Activated naive CD4-positive, alpha-beta T cell treated with anti-CD3 and anti-CD28 coated beads, Interleukin-2, amount 10 ng/mL, durations not matched to agents 7 days and 5 days (primary cell): Measurements from ENCODE around the gene PLCG1.

Source experiments
- CTCF ChIA-PET: fragments of 350-600 bp; sonication (Branson Sonifier 250); formaldehyde crosslinking; loops from one replicate; lab custom pipeline; 2021; ENCODE audit warnings: antibody characterized with exemption; lab: Charles Lee
- DNase-seq: peaks from one replicate; pipeline ENCODE4 v3.0.0-alpha.2; 2020
- H3K27ac Mint-ChIP-seq: one replicate; pipeline ENCODE4 v1.8.0; 2021; ENCODE audit warnings: mild to moderate bottlenecking, moderate library complexity, mixed read lengths
- H3K27me3 Mint-ChIP-seq: one replicate; pipeline ENCODE4 v1.8.0; 2021; ENCODE audit warnings: mild to moderate bottlenecking, mixed read lengths
- H3K36me3 Mint-ChIP-seq: one replicate; pipeline ENCODE4 v1.8.0; 2021; ENCODE audit warnings: mixed read lengths
- H3K4me1 Mint-ChIP-seq: one replicate; pipeline ENCODE4 v1.8.0; 2021; ENCODE audit warnings: mixed read lengths
- H3K4me3 Mint-ChIP-seq: one replicate; pipeline ENCODE4 v1.8.0; 2021; ENCODE audit warnings: mild to moderate bottlenecking, moderate library complexity, mixed read lengths
- H3K9me3 Mint-ChIP-seq: one replicate; pipeline ENCODE4 v1.8.0; 2021; ENCODE audit warnings: mixed read lengths

PLCG1 gene

GRCh38 chr20:41169162-41169690 lies 31.9 kb downstream of the PLCG1 start:
- Mint-ChIP-seq H3K27me3 (no peaks in the 10 kb centered on the region), H3K27ac (peak overlapping the region; percentile 59), H3K4me3 (no peak overlapping the region), H3K36me3 (peaks cover 91% of the 10 kb centered on the region), H3K4me1 (peaks cover 23% of the 10 kb centered on the region), H3K9me3 (no peaks in the 10 kb centered on the region)
- peak; percentile 6 for DNase-seq
- CTCF ChIA-PET, result interaction anchor here (0.9 to 5.2 kb wide), 4 partner anchors 11 to 171 kb away, joined by 3 to 24 read pairs (median 4); partner anchors contain the start of gene LPIN3

- peak; percentile 13 for DNase-seq
- H3K36me3 Mint-ChIP-seq, result peaks cover 92% of the 10 kb centered on the region
- no peaks in the 10 kb centered on the region for H3K27me3 Mint-ChIP-seq
- H3K9me3 Mint-ChIP-seq, result no peaks in the 10 kb centered on the region
- CTCF ChIA-PET, result interaction anchor here (0.9 to 5.2 kb wide), 7 partner anchors 11 to 201 kb away, joined by 3 to 24 read pairs (median 4); partner anchors contain the start of gene LPIN3
- H3K27ac Mint-ChIP-seq, result peak overlapping the region; percentile 59
- H3K4me1 Mint-ChIP-seq, result peaks cover 26% of the 10 kb centered on the region
- no peak overlapping the region for H3K4me3 Mint-ChIP-seq
Observed at GRCh38 chr20:41169791-41170351, 32.5 kb downstream of the PLCG1 start.

- Mint-ChIP-seq H3K36me3 (peaks cover 91% of the 10 kb centered on the region), H3K4me1 (peaks cover 31% of the 10 kb centered on the region), H3K4me3 (no peak overlapping the region), H3K27ac (peak overlapping the region; percentile 66), H3K27me3 (no peaks in the 10 kb centered on the region), H3K9me3 (no peaks in the 10 kb centered on the region)
- peak; percentile 13 for DNase-seq
- CTCF ChIA-PET, result interaction anchor here (1.2 to 5.2 kb wide), 6 partner anchors 13 to 202 kb away, joined by 3 to 24 read pairs (median 4); no protein-coding TSS in a partner anchor
Observed at GRCh38 chr20:41170386-41171105, 33.2 kb downstream of the PLCG1 start.

GRCh38 chr20:41171736-41172295 lies 34.5 kb downstream of the PLCG1 start:
- DNase-seq, result no peak
- no peak overlapping the region for H3K4me3 Mint-ChIP-seq
- H3K27ac Mint-ChIP-seq, result peak overlapping the region; percentile 82
- H3K36me3 Mint-ChIP-seq, result peaks cover 91% of the 10 kb centered on the region
- H3K4me1 Mint-ChIP-seq, result peaks cover 30% of the 10 kb centered on the region
- no peaks in the 10 kb centered on the region for H3K9me3 Mint-ChIP-seq
- CTCF ChIA-PET, result interaction anchor here (0.9 to 3.4 kb wide), 9 partner anchors 15 to 239 kb away, joined by 4 to 41 read pairs (median 17); partner anchors contain the start of gene LPIN3
- H3K27me3 Mint-ChIP-seq, result no peaks in the 10 kb centered on the region

GRCh38 chr20:41172296-41173140 lies 35.2 kb downstream of the PLCG1 start:
- CTCF ChIA-PET, result interaction anchor here (0.7 to 3.4 kb wide), 23 partner anchors 8 to 238 kb away, joined by 3 to 41 read pairs (median 5); partner anchors contain the start of gene LPIN3
- Mint-ChIP-seq H3K9me3 (no peaks in the 10 kb centered on the region), H3K27me3 (no peaks in the 10 kb centered on the region), H3K4me3 (no peak overlapping the region), H3K27ac (peak overlapping the region; percentile 75), H3K36me3 (peaks cover 90% of the 10 kb centered on the region), H3K4me1 (peaks cover 23% of the 10 kb centered on the region)
- DNase-seq, result peak; percentile 20

- no peaks in the 10 kb centered on the region for H3K9me3 Mint-ChIP-seq
- peak overlapping the region; percentile 75 for H3K27ac Mint-ChIP-seq
- peaks cover 90% of the 10 kb centered on the region for H3K36me3 Mint-ChIP-seq
- peaks cover 22% of the 10 kb centered on the region for H3K4me1 Mint-ChIP-seq
- peak; percentile 73 for DNase-seq
- no peaks in the 10 kb centered on the region for H3K27me3 Mint-ChIP-seq
- CTCF ChIA-PET, result interaction anchor here (0.7 to 3.4 kb wide), 23 partner anchors 8 to 238 kb away, joined by 3 to 41 read pairs (median 5); partner anchors contain the start of gene LPIN3
- H3K4me3 Mint-ChIP-seq, result no peak overlapping the region
Observed at GRCh38 chr20:41173161-41173721, 35.9 kb downstream of the PLCG1 start.

- Mint-ChIP-seq H3K9me3 (no peaks in the 10 kb centered on the region), H3K27ac (peak overlapping the region; percentile 45), H3K27me3 (no peaks in the 10 kb centered on the region), H3K4me1 (peaks cover 22% of the 10 kb centered on the region), H3K36me3 (peaks cover 84% of the 10 kb centered on the region), H3K4me3 (no peak overlapping the region)
- CTCF ChIA-PET, result interaction anchor here (0.8 to 3.4 kb wide), 15 partner anchors 9 to 170 kb away, joined by 3 to 41 read pairs (median 7); partner anchors contain the start of gene LPIN3
- DNase-seq, result peak; percentile 11
Observed at GRCh38 chr20:41173791-41174341, 36.5 kb downstream of the PLCG1 start.

GRCh38 chr20:41174373-41174772 lies 37.0 kb downstream of the PLCG1 start:
- Mint-ChIP-seq H3K27ac (peak overlapping the region; percentile 79), H3K9me3 (no peaks in the 10 kb centered on the region)

GRCh38 chr20:41174782-41175181 lies 37.4 kb downstream of the PLCG1 start:
- Mint-ChIP-seq H3K36me3 (peaks cover 80% of the 10 kb centered on the region), H3K4me1 (peaks cover 22% of the 10 kb centered on the region), H3K27me3 (no peaks in the 10 kb centered on the region), H3K9me3 (no peaks in the 10 kb centered on the region), H3K27ac (peak overlapping the region; percentile 79), H3K4me3 (no peak overlapping the region)
- DNase-seq, result peak; percentile 14
- CTCF ChIA-PET, result interaction anchor here (0.9 to 2.6 kb wide), 2 partner anchors 32 to 39 kb away, joined by 3 to 9 read pairs; no protein-coding TSS in a partner anchor

More at GRCh38 chr20:41174373-41174772, 37.0 kb downstream of the PLCG1 start:
- CTCF ChIA-PET, result interaction anchor here (0.9 to 2.6 kb wide), 2 partner anchors 31 to 39 kb away, joined by 3 to 9 read pairs; no protein-coding TSS in a partner anchor
- no peak overlapping the region for H3K4me3 Mint-ChIP-seq
- peaks cover 83% of the 10 kb centered on the region for H3K36me3 Mint-ChIP-seq
- peak; percentile 15 for DNase-seq
- peaks cover 22% of the 10 kb centered on the region for H3K4me1 Mint-ChIP-seq
- H3K27me3 Mint-ChIP-seq, result no peaks in the 10 kb centered on the region

GRCh38 chr20:41175201-41175651 lies 37.9 kb downstream of the PLCG1 start:
- H3K27me3 Mint-ChIP-seq, result no peaks in the 10 kb centered on the region
- H3K4me1 Mint-ChIP-seq, result peaks cover 22% of the 10 kb centered on the region
- peak; percentile 13 for DNase-seq
- H3K36me3 Mint-ChIP-seq, result peaks cover 78% of the 10 kb centered on the region
- no peaks in the 10 kb centered on the region for H3K9me3 Mint-ChIP-seq
- no peak overlapping the region for H3K4me3 Mint-ChIP-seq
- no peak overlapping the region for H3K27ac Mint-ChIP-seq
- CTCF ChIA-PET, result interaction anchor here (2.6 kb wide), 1 partner anchor 40 kb away, joined by 9 read pairs; no protein-coding TSS in a partner anchor

- CTCF ChIA-PET, result interaction anchor here (0.9 to 2.6 kb wide), 2 partner anchors 40 to 164 kb away, joined by 3 to 9 read pairs; no protein-coding TSS in a partner anchor
Observed at GRCh38 chr20:41175727-41176330, 38.5 kb downstream of the PLCG1 start.

More at GRCh38 chr20:41175727-41176330, 38.5 kb downstream of the PLCG1 start:
- peak; percentile 19 for DNase-seq
- H3K9me3 Mint-ChIP-seq, result no peaks in the 10 kb centered on the region
- H3K27ac Mint-ChIP-seq, result peak overlapping the region; percentile 67
- peaks cover 72% of the 10 kb centered on the region for H3K36me3 Mint-ChIP-seq
- no peaks in the 10 kb centered on the region for H3K27me3 Mint-ChIP-seq
- peaks cover 22% of the 10 kb centered on the region for H3K4me1 Mint-ChIP-seq
- no peak overlapping the region for H3K4me3 Mint-ChIP-seq
